Hepatocyte (in vitro differentiated cells): ENCODE data around the gene ANKRD30A.

Experiments
- EZH2 ChIP-seq: fragments of 200-600 bp; sonication (generic); IDR thresholded peaks from 2 replicates; pipeline ENCODE4 v1.6.1; 2016; ENCODE audit warnings: antibody characterized with exemption, mild to moderate bottlenecking, borderline replicate concordance
- EZH2phosphoT487 ChIP-seq: fragments of 200-600 bp; sonication (generic); IDR thresholded peaks from one replicate; pipeline ENCODE4 v1.6.1; 2018; ENCODE audit warnings: antibody characterized with exemption, mild to moderate bottlenecking, low read depth, moderate library complexity; ENCODE audit not compliant: unreplicated experiment, severe bottlenecking
- TF ChIP-seq, protein P1 (sequence below): fragments of 200-600 bp; sonication (generic); IDR thresholded peaks from 2 replicates; pipeline ENCODE4 v1.5.1; 2016; ENCODE audit warnings: antibody characterized with exemption, mild to moderate bottlenecking; ENCODE audit not compliant: poor library complexity

DNA sequence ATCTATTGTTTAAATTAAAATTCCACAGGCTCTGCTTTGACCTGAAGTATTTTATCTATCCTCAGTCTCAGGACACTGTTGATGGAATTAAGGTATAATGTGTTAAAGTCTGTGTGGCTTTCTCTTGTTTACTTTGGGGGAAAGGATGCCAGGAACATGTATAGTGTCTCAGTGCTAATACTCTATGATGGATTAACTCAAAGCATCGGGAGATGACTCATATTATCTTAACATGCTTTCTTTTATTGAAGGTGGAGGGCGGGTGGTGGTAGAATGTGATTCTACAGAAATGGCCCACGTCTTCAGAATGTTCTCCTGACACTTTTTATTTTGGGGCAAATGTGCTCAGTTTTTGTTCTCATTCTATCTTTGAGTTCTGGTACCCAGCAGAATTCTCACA, 189.0 kb downstream of the ANKRD30A start:
- TF ChIP-seq EZH2phosphoT487 (no peak), EZH2 (no peak)
- TF ChIP-seq, protein P1, sequence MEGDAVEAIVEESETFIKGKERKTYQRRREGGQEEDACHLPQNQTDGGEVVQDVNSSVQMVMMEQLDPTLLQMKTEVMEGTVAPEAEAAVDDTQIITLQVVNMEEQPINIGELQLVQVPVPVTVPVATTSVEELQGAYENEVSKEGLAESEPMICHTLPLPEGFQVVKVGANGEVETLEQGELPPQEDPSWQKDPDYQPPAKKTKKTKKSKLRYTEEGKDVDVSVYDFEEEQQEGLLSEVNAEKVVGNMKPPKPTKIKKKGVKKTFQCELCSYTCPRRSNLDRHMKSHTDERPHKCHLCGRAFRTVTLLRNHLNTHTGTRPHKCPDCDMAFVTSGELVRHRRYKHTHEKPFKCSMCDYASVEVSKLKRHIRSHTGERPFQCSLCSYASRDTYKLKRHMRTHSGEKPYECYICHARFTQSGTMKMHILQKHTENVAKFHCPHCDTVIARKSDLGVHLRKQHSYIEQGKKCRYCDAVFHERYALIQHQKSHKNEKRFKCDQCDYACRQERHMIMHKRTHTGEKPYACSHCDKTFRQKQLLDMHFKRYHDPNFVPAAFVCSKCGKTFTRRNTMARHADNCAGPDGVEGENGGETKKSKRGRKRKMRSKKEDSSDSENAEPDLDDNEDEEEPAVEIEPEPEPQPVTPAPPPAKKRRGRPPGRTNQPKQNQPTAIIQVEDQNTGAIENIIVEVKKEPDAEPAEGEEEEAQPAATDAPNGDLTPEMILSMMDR = no peak
